IMR-90 (cell line): ENCODE results near the gene RAD21L1. TPM values are rescaled to one million over a fixed set of nuclear protein-coding genes. Genes with fewer than 3 reads are reported as not detected.

ENCODE experiments used
- ATAC-seq: fragments of 200-7000 bp; cut with Tn5 transposase; 2 replicates; pipeline ENCODE4 v1.9.1; 2020; ENCODE audit warnings: low read depth, mild to moderate bottlenecking, moderate library complexity
- BruUV-seq: library from RNA; stranded (reverse); fragments of 400-500 nt; replicated peaks from 2 replicates; lab custom pipeline; 2021; lab: Mats Ljungman, UMichigan
- CTCF ChIA-PET: fragments of 300-600 bp; formaldehyde crosslinking; extraction: SDS; loops from one replicate; lab custom pipeline; 2021; ENCODE audit warnings: antibody characterized with exemption; lab: Yijun Ruan, JAX
- POLR2A ChIA-PET: fragments of 300-600 bp; sonication (Branson Sonifier 250); formaldehyde crosslinking; loops from one replicate; lab custom pipeline; 2022; ENCODE audit warnings: antibody characterized with exemption; ENCODE audit not compliant: unreplicated experiment; lab: Charles Lee
- DNase-seq: peaks from one replicate; pipeline ENCODE4 v3.0.0; 2013
- H2AFZ ChIP-seq: replicated peaks from 2 replicates; pipeline ENCODE3; 2013; ENCODE audit warnings: low read length, mild to moderate bottlenecking; ENCODE audit not compliant: poor library complexity
- H2AK5ac ChIP-seq: 2 replicates; pipeline ENCODE4 v1.6.1; 2013; ENCODE audit warnings: low read depth, low read length, inconsistent platforms
- H2AK9ac ChIP-seq: replicated peaks from 2 replicates; pipeline ENCODE3; 2013; ENCODE audit warnings: mild to moderate bottlenecking, low read depth, low read length, moderate library complexity; ENCODE audit not compliant: poor library complexity
- H2BK120ac ChIP-seq: 2 replicates; pipeline ENCODE4 v1.6.1; 2013; ENCODE audit warnings: low read depth, low read length, inconsistent platforms
- H2BK15ac ChIP-seq: 3 replicates; pipeline ENCODE4 v1.6.1; 2013; ENCODE audit warnings: low read depth, low read length, inconsistent platforms
- H2BK20ac ChIP-seq: 2 replicates; pipeline ENCODE4 v1.6.1; 2013; ENCODE audit warnings: low read depth, mild to moderate bottlenecking, inconsistent platforms, low read length, moderate library complexity
- H2BK5ac ChIP-seq: 2 replicates; pipeline ENCODE4 v1.6.1; 2013; ENCODE audit warnings: mild to moderate bottlenecking, low read depth, low read length, inconsistent platforms; ENCODE audit not compliant: poor library complexity, severe bottlenecking
- H3K14ac ChIP-seq: replicated peaks from 2 replicates; pipeline ENCODE4 v1.6.1; 2013; ENCODE audit warnings: low read depth, low read length, inconsistent platforms
- H3K18ac ChIP-seq: 2 replicates; pipeline ENCODE4 v1.6.1; 2013; ENCODE audit warnings: low read depth, low read length, control low read depth
- H3K23ac ChIP-seq: 2 replicates; pipeline ENCODE4 v1.6.1; 2013; ENCODE audit warnings: low read depth, low read length, inconsistent platforms
- H3K27ac ChIP-seq: 2 replicates; pipeline ENCODE4 v1.5.1; 2013; ENCODE audit warnings: mild to moderate bottlenecking, control low read depth, low read length; ENCODE audit not compliant: insufficient read depth
- H3K27me3 ChIP-seq: 2 replicates; pipeline ENCODE4 v1.6.1; 2013; ENCODE audit warnings: low read length; ENCODE audit not compliant: control insufficient read depth, insufficient read depth
- H3K36me3 ChIP-seq: 2 replicates; pipeline ENCODE4 v1.6.1; 2013; ENCODE audit warnings: low read length, mixed read lengths; ENCODE audit not compliant: control insufficient read depth, insufficient read depth
- H3K4ac ChIP-seq: 2 replicates; pipeline ENCODE4 v1.6.1; 2013; ENCODE audit warnings: low read depth, low read length, inconsistent platforms
- H3K4me1 ChIP-seq: 2 replicates; pipeline ENCODE4 v1.6.1; 2013; ENCODE audit warnings: low read length, mixed read lengths; ENCODE audit not compliant: control insufficient read depth, insufficient read depth
- H3K4me2 ChIP-seq: 2 replicates; pipeline ENCODE4 v1.6.1; 2013; ENCODE audit warnings: low read depth, mild to moderate bottlenecking, control low read depth, low read length, moderate library complexity
- H3K4me3 ChIP-seq: 2 replicates; pipeline ENCODE4 v1.5.1; 2013; ENCODE audit warnings: low read depth, mild to moderate bottlenecking, control low read depth, low read length, moderate library complexity; ENCODE audit not compliant: insufficient read depth
- H3K56ac ChIP-seq: 2 replicates; pipeline ENCODE4 v1.6.1; 2013; ENCODE audit warnings: low read length, inconsistent platforms; ENCODE audit not compliant: insufficient read depth; ENCODE audit errors: extremely low read depth
- H3K79me1 ChIP-seq, 2 experiments: 2 replicates each; pipeline ENCODE4 v1.6.1; 2013; ENCODE audit warnings: low read length in 2 of 2, inconsistent platforms in 1 of 2, low read depth in 1 of 2
- H3K9ac ChIP-seq: 2 replicates; pipeline ENCODE4 v1.6.1; 2013; ENCODE audit warnings: low read depth, low read length, control low read depth
- H3K9me1 ChIP-seq: 2 replicates; pipeline ENCODE4 v1.6.1; 2013; ENCODE audit warnings: low read length, inconsistent platforms; ENCODE audit not compliant: insufficient read depth
- H3K9me3 ChIP-seq: 2 replicates; pipeline ENCODE4 v1.6.1; 2013; ENCODE audit warnings: low read length; ENCODE audit not compliant: control insufficient read depth, insufficient read depth
- H4K20me1 ChIP-seq: 2 replicates; pipeline ENCODE4 v1.6.1; 2013; ENCODE audit warnings: low read length, inconsistent platforms; ENCODE audit not compliant: insufficient read depth
- H4K5ac ChIP-seq: 2 replicates; pipeline ENCODE4 v1.6.1; 2013; ENCODE audit warnings: mild to moderate bottlenecking, low read depth, low read length, control low read depth
- H4K8ac ChIP-seq, 2 experiments: 2 replicates each; pipeline ENCODE4 v1.6.1; 2013; ENCODE audit warnings: low read depth in 2 of 2, low read length in 2 of 2, control low read depth in 1 of 2, inconsistent platforms in 1 of 2
- H4K91ac ChIP-seq: 2 replicates; pipeline ENCODE4 v1.6.1; 2013; ENCODE audit warnings: low read depth, low read length, inconsistent platforms; ENCODE audit not compliant: insufficient read depth
- BHLHE40 ChIP-seq: fragments of 150-350 bp; IDR thresholded peaks from 2 replicates; pipeline ENCODE4 v1.6.1; 2016; ENCODE audit warnings: mild to moderate bottlenecking, low read depth, low read length
- CEBPB ChIP-seq: IDR thresholded peaks from 2 replicates; pipeline ENCODE4 v1.6.1; 2012; ENCODE audit warnings: low read depth, low read length, improper control_type of control experiment
- CHD1 ChIP-seq: IDR thresholded peaks from 2 replicates; pipeline ENCODE4 v1.6.1; 2012; ENCODE audit warnings: low read depth, low read length, improper control_type of control experiment
- FOS ChIP-seq: fragments of 150-350 bp; IDR thresholded peaks from 2 replicates; pipeline ENCODE4 v1.6.1; 2016; ENCODE audit warnings: low read depth, low read length
- MAFK ChIP-seq: IDR thresholded peaks from 2 replicates; pipeline ENCODE4 v1.6.1; 2012; ENCODE audit warnings: low read depth, low read length, improper control_type of control experiment
- MAZ ChIP-seq: IDR thresholded peaks from 2 replicates; pipeline ENCODE4 v1.6.1; 2012; ENCODE audit warnings: low read depth, mild to moderate bottlenecking, low read length, improper control_type of control experiment, moderate library complexity, borderline replicate concordance
- MXI1 ChIP-seq: IDR thresholded peaks from 2 replicates; pipeline ENCODE4 v1.6.1; 2012; ENCODE audit warnings: low read depth, mild to moderate bottlenecking, low read length, moderate library complexity, borderline replicate concordance
- NFE2L2 ChIP-seq: fragments of 150-350 bp; IDR thresholded peaks from 2 replicates; pipeline ENCODE4 v1.6.1; 2016; ENCODE audit warnings: low read depth, mild to moderate bottlenecking, low read length
- POLR2A ChIP-seq: IDR thresholded peaks from 2 replicates; pipeline ENCODE4 v1.6.1; 2012; ENCODE audit warnings: mild to moderate bottlenecking, low read depth, low read length
- RAD21 ChIP-seq: IDR thresholded peaks from 2 replicates; pipeline ENCODE4 v1.6.1; 2012; ENCODE audit warnings: low read length, improper control_type of control experiment
- RCOR1 ChIP-seq: IDR thresholded peaks from 2 replicates; pipeline ENCODE4 v1.6.1; 2012; ENCODE audit warnings: mild to moderate bottlenecking, low read length, improper control_type of control experiment; ENCODE audit not compliant: insufficient replicate concordance
- RFX5 ChIP-seq: IDR thresholded peaks from 2 replicates; pipeline ENCODE4 v1.8.0; 2012; ENCODE audit warnings: low read depth, mild to moderate bottlenecking, low read length, moderate library complexity
- SMC3 ChIP-seq: fragments of 150-350 bp; IDR thresholded peaks from 2 replicates; pipeline ENCODE4 v1.6.1; 2016; ENCODE audit warnings: low read depth, mild to moderate bottlenecking, antibody characterized with exemption, low read length, moderate library complexity
- WGBS, 2 experiments: methylation state at CpG; one replicate each; pipeline versions ENCODE4 v1.1.5 to v1.1.7; 2013; ENCODE audit warnings: missing lambda C conversion rate in 2 of 2; ENCODE audit not compliant: insufficient read length in 1 of 2; ENCODE audit errors: extremely low coverage in 2 of 2; 5-methylcytosine and 5-hydroxymethylcytosine counted together
- dilution Hi-C: fragments of 300-500 bp; cut with HindIII; formaldehyde crosslinking; loops from one replicate; pipeline ENCODE4 v1.14.3; 2018; ENCODE audit warnings: low sequenced_read_pairs; ENCODE audit not compliant: unreplicated experiment
- in situ Hi-C: fragments of 300-500 bp; cut with MboI; formaldehyde crosslinking; loops from 3 replicates; pipeline ENCODE4 v1.14.3; 2019; ENCODE audit warnings: low sequenced_read_pairs, inconsistent platforms, mixed read lengths
- intact Hi-C: fragments of 100-400 bp; cut with micrococcal nuclease; formaldehyde crosslinking; loops from 2 replicates; pipeline ENCODE4 v1.10.0; 2022
- polyA plus RNA-seq, 3 experiments: library from polyadenylated mRNA; depleted of rRNA; stranded (reverse); fragments of >200 nt; gene quantifications; 2 replicates each; pipeline ENCODE4 v1.2.3, GENCODE V29; 2012; ENCODE audit warnings: low replicate concordance in 1 of 3
- total RNA-seq: library from RNA; depleted of rRNA; stranded (reverse); fragments of >200 nt; gene quantifications from 2 replicates; pipeline ENCODE4 v1.2.3, GENCODE V29; 2012
- TF ChIP-seq, protein P1 (sequence below): fragments of 150-350 bp; IDR thresholded peaks from 2 replicates; pipeline ENCODE4 v1.6.1; 2016; ENCODE audit warnings: low read depth, mild to moderate bottlenecking, low read length, moderate library complexity, borderline replicate concordance
- TF ChIP-seq, protein P2 (sequence below): fragments of 150-350 bp; IDR thresholded peaks from 2 replicates; pipeline ENCODE4 v1.6.1; 2017; ENCODE audit warnings: mild to moderate bottlenecking, antibody characterized with exemption, low read length, low read depth
- TF ChIP-seq, protein P3 (sequence below): conservative IDR thresholded peaks from 2 replicates; pipeline ENCODE4 v1.5.1; 2012; ENCODE audit warnings: mild to moderate bottlenecking, low read depth, low read length, improper control_type of control experiment

The RAD21L1 gene
- total and polyA plus RNA-seq, 2 of the 4 experiments (the other 2 are of a cell fraction), result not detected

- Histone ChIP-seq H4K8ac (no peak overlapping the region), H2AK5ac (no peak overlapping the region), H3K4me3 (no peak overlapping the region), H4K91ac (no peak overlapping the region), H2BK120ac (no peak overlapping the region), H3K9ac (no peak overlapping the region), H3K79me1 (peaks cover 5 to 24% of the 10 kb centered on the region in 2 experiments; a peak in 3 of 4 replicates), H3K27me3 (no peaks in the 10 kb centered on the region), H3K56ac (no peak overlapping the region), H4K20me1 (peaks cover 20% of the 10 kb centered on the region), H3K4me1 (peaks cover 7% of the 10 kb centered on the region), H2BK20ac (no peak overlapping the region), H4K5ac (no peak overlapping the region), H3K14ac (no peak overlapping the region), H3K23ac (no peak overlapping the region), H3K36me3 (peaks cover 1% of the 10 kb centered on the region; the same call in 1 of the 2 replicates), H3K18ac (no peak overlapping the region), H2AFZ (no peak overlapping the region), H3K4ac (no peak overlapping the region), H3K4me2 (no peak overlapping the region), H2BK15ac (no peak overlapping the region), H2BK5ac (no peak overlapping the region), H3K27ac (no peak overlapping the region), H3K9me1 (peaks cover 45% of the 10 kb centered on the region), H2AK9ac (no peak overlapping the region), H3K9me3 (no peaks in the 10 kb centered on the region)
- ATAC-seq (no peak), DNase-seq (no peak)
- in situ Hi-C loops, result no loop called here
- intact Hi-C loops, result no loop called here
- dilution Hi-C loops, result no loop called here
- TF ChIP-seq CHD1 (no peak), SMC3 (no peak), RCOR1 (no peak), MAFK (no peak), RFX5 (no peak), FOS (no peak), RAD21 (no peak), POLR2A (no peak), NFE2L2 (no peak), MAZ (no peak), BHLHE40 (no peak), CEBPB (no peak), MXI1 (no peak)
- TF ChIP-seq, protein P1, sequence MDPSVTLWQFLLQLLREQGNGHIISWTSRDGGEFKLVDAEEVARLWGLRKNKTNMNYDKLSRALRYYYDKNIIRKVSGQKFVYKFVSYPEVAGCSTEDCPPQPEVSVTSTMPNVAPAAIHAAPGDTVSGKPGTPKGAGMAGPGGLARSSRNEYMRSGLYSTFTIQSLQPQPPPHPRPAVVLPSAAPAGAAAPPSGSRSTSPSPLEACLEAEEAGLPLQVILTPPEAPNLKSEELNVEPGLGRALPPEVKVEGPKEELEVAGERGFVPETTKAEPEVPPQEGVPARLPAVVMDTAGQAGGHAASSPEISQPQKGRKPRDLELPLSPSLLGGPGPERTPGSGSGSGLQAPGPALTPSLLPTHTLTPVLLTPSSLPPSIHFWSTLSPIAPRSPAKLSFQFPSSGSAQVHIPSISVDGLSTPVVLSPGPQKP, result no peak
- TF ChIP-seq, protein P2, sequence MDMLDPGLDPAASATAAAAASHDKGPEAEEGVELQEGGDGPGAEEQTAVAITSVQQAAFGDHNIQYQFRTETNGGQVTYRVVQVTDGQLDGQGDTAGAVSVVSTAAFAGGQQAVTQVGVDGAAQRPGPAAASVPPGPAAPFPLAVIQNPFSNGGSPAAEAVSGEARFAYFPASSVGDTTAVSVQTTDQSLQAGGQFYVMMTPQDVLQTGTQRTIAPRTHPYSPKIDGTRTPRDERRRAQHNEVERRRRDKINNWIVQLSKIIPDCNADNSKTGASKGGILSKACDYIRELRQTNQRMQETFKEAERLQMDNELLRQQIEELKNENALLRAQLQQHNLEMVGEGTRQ, result no peak
- TF ChIP-seq, protein P3, sequence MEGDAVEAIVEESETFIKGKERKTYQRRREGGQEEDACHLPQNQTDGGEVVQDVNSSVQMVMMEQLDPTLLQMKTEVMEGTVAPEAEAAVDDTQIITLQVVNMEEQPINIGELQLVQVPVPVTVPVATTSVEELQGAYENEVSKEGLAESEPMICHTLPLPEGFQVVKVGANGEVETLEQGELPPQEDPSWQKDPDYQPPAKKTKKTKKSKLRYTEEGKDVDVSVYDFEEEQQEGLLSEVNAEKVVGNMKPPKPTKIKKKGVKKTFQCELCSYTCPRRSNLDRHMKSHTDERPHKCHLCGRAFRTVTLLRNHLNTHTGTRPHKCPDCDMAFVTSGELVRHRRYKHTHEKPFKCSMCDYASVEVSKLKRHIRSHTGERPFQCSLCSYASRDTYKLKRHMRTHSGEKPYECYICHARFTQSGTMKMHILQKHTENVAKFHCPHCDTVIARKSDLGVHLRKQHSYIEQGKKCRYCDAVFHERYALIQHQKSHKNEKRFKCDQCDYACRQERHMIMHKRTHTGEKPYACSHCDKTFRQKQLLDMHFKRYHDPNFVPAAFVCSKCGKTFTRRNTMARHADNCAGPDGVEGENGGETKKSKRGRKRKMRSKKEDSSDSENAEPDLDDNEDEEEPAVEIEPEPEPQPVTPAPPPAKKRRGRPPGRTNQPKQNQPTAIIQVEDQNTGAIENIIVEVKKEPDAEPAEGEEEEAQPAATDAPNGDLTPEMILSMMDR, result no peak
- CTCF ChIA-PET, result no interaction called here
- BruUV-seq, result no TSS peak
- POLR2A ChIA-PET, result interaction anchor here (0.7 kb wide), 1 partner anchor 32 kb away, joined by 3 read pairs; no protein-coding TSS in a partner anchor
- 93% methylated on average over 8 of the region's 20 CpGs; no CpG with 5 or more reads in 1 of the 2 experiments for WGBS, 2 experiments
Observed at GRCh38 chr20:1296117-1296610, 70.3 kb downstream of the RAD21L1 start.
